Heart left ventricle (tissue), 13 donors: ENCODE measurements around the gene B4GALNT2.

Experiments
- POLR2A ChIP-seq, 2 donors: fragments of 450-650 bp; IDR thresholded peaks; one replicate each; pipeline ENCODE4 v1.6.1; 2017; ENCODE audit warnings: antibody characterized with exemption in 2 of 2, mild to moderate bottlenecking in 2 of 2, moderate library complexity in 2 of 2
- TF ChIP-seq, protein P1 (sequence below), 12 donors: fragments of 200-600 bp; sonication (generic) in 4 of 12; IDR thresholded peaks; one replicate each; pipeline versions ENCODE4 v1.5.0 to v1.8.0; 2018 to 2022; ENCODE audit warnings: antibody characterized with exemption in 12 of 12, mild to moderate bottlenecking in 5 of 12
- donor health status: ischemic (EF 13 %, LVEDD 7.1; RV severe dilation, severe dysfunction).
- donor health status: DM: no; HTN: yes; CAD: no.
- donor health status: DM: no; HTN: no; CAD: no.
- donor health status: ischemic (EF 25% LVEDD 6.9; RV normal size, moderate dysfunction).
- donor health status: ischemic (EF 25% LVEDD 5.7; RV mildly dilated, moderate dysfunction).
- donor health status: ischemic (EF 35%, LVEDD 5.7; RV mildly dilated, moderate dysfunction).
- donor health status: nonischemic (EF 11% LVEDD 7.7; RV severe dilation, severe dysfunction).
- donor health status: DM: yes; HTN: yes; CAD: no.
- donor health status: PGD.
- donor health status: ischemic (EF 29% LVEDD 5.4; RV normal size, mild dysfunction).
- donor health status: nonischemic (EF 23%, LVEDD 6.1; RV moderate dilation, normal function).

DNA sequence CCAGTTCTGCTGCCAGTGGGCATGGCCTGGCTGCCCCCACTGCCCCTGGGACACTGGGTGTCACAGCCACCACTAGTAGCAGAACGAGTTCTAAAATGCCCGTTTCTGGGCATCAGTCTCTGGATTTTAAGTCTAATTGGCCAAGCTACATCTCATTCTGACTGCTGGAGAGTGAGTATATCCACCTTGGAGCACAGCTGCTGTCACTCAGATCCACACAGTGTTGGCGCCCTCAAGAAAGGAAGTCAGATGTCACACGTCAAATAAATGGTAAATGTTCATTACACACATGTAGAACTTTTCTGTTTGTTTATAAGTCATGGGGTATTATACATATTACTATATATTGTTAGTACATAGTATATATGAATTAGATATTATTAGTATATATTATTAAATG lies 58.4 kb downstream of the B4GALNT2 start:
- TF ChIP-seq, protein P1, sequence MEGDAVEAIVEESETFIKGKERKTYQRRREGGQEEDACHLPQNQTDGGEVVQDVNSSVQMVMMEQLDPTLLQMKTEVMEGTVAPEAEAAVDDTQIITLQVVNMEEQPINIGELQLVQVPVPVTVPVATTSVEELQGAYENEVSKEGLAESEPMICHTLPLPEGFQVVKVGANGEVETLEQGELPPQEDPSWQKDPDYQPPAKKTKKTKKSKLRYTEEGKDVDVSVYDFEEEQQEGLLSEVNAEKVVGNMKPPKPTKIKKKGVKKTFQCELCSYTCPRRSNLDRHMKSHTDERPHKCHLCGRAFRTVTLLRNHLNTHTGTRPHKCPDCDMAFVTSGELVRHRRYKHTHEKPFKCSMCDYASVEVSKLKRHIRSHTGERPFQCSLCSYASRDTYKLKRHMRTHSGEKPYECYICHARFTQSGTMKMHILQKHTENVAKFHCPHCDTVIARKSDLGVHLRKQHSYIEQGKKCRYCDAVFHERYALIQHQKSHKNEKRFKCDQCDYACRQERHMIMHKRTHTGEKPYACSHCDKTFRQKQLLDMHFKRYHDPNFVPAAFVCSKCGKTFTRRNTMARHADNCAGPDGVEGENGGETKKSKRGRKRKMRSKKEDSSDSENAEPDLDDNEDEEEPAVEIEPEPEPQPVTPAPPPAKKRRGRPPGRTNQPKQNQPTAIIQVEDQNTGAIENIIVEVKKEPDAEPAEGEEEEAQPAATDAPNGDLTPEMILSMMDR (IDR thresholded peaks at IDR 0.05) = no peak
- TF ChIP-seq POLR2A (IDR thresholded peaks at IDR 0.05) = no peak
